ENCODE data around the gene TLR4.

Gene TLR4

DNA sequence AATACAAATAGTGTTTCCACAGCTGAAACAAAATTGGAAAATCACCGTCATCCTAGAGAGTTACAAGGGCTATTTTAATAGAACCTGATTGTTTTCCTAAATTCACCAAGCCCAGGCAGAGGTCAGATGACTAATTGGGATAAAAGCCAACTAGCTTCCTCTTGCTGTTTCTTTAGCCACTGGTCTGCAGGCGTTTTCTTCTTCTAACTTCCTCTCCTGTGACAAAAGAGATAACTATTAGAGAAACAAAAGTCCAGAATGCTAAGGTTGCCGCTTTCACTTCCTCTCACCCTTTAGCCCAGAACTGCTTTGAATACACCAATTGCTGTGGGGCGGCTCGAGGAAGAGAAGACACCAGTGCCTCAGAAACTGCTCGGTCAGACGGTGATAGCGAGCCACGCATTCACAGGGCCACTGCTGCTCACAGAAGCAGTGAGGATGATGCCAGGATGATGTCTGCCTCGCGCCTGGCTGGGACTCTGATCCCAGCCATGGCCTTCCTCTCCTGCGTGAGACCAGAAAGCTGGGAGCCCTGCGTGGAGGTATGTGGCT is at the start of gene TLR4:
Gene TLR4, plus strand, starts transcription at position 380 of the 552 bp plus-strand sequence. Its CDS starts 70 bp downstream, at position 450.
- DNase-seq (ENCODE audit: low spot score), result peak; percentile 64

DNA sequence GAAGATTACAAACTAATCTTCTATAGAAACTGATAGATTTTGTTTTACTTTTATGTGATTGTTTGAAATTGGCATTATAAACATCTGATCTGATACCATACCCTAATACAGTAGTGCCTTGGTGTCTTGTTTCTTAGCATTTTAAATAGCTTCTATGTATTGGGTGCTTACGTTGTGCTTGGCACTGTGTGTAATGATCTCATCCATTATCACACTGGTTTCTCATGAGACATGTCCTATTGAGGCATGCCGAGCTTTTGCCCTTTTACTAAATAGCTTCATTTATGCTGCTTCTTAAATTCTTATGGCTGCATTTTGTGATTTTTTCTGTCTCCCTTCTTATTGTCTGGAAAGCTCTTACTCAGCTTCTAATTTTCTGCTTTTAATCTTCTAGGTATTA is 48.2 kb upstream of the TLR4 start:
- no peak for DNase-seq (ENCODE audit: low spot score)

DNA sequence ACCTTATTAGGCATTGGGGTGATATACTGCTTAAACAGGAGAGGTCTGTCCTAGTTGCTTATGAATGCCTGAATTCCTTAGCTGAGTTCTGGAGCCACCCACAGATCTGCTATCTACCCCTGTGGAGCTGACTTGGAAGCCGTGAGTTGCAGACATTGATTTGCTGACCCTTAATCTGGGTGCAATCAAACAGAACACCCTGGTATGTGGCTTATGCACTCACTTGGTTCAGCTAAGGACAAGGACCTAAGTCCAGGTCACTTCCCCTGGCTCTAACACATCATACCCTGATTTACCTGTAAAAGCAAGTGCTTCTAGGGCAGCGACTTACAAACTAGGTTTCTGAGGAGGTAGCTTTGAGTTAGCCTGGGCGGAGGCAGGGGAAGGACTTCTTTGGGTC is 41.6 kb upstream of the TLR4 start:
- no peak for DNase-seq (ENCODE audit: low spot score)

DNA sequence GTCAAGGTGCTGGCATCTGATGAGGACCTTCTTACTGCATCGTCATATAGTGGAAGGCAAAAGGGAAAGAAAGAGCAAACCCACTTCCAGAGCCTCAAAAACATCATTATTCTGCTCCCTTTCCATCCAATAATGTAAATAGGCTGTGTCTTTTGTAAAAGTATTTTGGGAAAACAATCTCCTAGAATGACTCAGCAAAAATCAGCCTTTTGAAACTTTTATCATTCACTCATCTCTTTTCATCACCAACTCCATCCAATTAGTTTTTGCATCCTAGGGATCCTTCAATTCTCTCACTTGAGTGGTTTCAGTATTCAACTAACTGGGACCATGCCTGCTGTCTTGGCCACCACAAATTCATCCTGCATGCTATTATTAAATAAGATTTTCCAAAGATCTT is 39.8 kb upstream of the TLR4 start:
- DNase-seq (ENCODE audit: low spot score), result no peak

DNA sequence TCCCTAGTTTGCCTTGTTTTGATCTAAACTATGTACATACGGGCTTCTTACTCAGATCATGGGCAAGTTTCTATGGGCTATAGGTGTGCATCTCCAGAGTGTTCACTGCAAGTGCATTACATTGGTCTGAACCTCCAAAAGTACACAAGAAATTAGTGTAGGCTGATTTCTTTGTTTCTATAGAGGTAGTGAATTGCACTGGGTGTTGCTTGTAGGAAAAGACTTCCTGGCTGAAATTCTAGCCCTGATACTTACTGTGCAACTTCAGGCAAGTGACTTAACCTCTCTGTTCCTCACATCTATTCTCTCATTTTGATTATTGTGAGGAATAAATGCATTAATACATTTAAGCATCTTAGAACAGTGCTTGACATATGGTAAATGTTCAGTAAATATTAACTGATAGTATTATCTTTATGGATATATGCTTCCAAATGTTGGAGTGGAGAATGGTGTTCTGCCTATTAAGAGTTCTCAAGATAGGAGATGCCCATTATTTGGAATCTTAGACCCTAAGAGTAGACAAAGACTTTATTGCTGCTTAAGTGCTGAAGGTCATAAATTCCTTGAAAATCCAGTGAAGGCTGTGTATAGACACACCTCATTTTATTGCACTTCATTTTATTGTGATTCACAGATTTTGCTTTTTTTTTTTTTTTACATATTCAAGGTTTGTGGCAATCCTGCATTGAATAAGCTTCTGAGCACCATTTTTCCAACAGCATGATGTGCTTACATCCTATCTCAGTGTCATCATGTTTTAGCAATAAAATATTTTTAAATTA is 38.4 kb upstream of the TLR4 start:
- no peak for DNase-seq (ENCODE audit: low spot score)

DNA sequence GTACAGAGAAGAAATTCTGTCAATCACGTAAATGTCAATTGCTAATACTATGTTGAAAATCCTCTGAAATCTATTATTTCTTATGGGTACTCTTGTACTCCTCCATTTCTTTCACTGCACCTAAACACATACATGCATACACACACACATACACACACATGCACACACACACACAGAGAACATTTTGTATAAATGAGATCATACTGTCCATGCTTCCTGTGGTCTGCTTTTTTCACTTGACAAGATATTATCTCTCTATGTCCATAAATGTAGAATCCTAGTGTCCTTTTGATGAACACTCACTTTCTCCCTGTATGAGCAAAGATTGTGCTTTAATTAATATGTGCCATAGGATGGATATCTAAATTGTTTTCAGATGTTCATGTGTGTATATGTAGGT is 32.7 kb upstream of the TLR4 start:
- no peak for DNase-seq (ENCODE audit: low spot score)

DNA sequence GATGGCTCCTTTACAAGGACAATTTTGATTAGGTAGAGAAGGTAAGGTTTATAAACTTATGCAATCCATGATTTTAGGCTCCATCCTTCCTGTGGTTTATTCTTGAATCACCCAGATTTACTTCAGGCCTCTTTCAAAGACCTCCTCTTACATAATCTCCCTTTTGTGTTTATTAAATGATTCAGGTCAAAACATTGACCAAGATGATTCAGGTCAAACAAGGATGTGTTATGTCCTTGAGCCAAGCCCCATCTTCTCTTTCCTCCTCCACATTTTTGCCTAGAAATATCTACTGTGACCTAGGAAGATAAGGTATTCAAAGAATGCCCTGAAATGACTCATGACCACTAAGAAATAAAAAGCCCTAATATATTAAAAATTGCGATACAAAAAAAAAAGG is 31.8 kb upstream of the TLR4 start:
- peak; percentile 50 for DNase-seq (ENCODE audit: low spot score)

DNA sequence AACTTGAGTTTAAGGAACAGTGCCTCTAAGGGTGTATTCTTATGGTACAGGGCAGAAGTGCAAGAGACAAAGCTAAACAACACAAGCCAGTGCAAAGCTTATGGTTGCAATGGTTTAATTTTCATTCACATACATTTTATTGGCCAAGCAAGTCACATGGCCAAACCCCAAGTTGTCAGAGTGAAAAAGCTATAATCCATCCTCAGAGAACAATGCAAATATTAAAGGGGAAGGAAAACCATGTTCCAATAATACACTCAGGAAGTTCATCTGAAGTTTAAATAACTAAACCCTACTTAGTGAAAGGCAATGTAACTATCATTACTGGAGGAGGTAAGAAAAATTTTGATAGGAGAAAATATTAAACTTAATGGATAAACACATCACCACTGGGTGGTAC is 26.6 kb upstream of the TLR4 start:
- DNase-seq (ENCODE audit: low spot score), result no peak

DNA sequence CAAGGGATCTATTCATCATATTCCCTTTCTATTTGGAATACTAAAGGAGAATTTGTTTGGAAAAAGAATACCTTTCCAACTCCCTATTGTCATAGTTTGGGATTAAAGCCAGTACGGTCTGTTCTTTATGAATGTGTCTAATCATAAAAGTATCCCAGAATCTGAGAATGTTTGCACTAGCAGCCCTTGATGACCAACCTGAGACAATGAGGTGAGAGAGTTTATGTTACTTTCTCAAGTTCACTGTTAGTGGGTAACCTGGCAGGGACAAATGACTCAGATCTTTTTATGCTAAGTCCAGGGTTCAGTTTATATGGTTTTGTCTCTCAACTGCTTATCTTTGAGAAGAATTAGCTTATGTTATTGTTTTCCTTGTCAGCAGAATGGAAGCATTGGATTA is 25.3 kb upstream of the TLR4 start:
- no peak for DNase-seq (ENCODE audit: low spot score)

DNA sequence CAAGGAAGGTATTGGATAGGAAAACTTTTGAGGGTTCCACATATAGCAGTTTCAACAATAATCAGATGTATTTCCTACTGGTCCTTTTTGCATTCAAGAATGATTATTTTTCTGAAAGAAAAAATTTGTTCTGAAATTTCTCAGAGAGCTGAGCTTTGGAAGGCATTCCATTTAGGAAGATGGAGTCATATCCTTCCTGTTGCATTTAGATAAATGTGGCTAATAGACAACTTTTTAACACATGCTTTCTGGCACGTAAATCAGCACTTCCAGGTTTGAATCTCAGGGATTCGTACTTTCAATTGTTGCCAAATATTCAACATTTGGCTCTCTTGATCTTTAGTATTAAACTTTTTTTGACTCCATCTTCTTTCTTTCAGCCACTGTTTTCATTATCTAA is 24.8 kb upstream of the TLR4 start:
- DNase-seq (ENCODE audit: low spot score), result no peak

DNA sequence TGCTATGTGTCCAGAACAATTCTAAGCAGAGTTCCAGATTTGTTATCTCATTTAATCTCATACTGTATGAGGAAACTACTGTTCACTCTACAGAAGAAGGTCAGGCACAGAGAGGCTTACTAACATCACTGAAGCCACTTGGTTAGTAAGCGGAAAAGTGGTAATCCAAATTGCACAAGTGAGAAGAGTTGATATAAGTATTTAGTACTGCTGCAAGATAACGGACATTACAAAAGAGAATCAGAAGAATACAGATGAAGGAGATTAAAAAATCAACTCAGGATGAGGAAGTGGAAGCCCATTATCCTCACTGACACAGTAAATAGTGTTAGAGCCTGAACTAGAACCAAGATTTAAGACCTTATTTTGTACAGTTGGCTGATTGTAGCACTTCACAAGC is 22.3 kb upstream of the TLR4 start:
- DNase-seq (ENCODE audit: low spot score), result no peak

DNA sequence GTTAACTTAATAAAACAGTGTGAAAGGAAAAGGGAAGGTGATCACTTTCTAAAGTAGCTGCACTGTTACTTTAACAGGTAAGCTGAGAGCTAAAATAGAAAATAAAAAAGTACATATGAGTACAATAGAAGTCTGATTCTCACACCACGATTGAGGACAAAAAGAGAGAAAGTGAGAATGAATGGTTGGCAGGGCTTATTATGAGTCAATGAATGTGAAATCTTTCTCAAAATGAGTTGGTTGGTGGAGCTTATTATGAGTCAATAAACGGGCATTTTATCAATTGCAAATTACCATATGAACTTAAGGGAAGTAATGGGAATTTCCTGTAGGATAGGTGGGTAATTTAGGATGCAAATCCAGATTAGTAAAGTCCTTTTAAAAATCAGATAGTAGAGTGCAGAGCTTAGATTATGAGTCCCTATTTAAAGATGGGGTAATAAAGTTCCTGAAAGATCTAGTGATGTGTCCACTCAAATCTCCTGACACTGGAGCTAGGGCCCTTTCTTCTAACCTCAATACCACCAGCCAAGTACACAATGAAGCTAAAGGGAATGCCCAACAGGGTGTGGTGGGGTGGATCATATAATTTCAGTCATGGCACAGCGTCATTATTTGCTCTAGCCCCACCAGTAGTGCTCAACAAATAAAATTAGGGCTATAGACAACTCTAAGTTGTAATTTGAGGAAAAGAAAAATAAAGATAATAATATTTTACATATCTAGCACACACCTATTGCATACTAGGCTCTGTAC is 21.1 kb upstream of the TLR4 start:
- DNase-seq (ENCODE audit: low spot score), result peak; percentile 17

DNA sequence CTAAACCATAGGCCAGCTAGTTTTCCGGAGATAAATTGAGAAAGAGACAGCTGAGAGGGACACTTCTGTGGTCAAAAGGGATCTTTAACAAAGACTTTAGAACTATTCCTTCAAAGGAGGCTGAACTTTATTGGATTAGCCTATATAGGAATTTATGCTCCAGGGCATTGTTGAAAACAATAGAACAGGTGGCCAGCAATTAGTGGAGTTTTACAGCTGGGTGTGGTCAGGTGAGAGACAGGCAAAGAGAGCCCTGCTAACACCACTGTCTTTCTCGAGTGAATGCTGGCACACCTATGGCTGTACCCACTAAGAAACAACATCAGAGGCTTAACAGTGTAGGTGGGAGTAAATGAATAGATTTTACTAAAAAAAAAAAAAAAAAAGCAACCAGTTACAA is 16.7 kb upstream of the TLR4 start:
- no peak for DNase-seq (ENCODE audit: low spot score)

DNA sequence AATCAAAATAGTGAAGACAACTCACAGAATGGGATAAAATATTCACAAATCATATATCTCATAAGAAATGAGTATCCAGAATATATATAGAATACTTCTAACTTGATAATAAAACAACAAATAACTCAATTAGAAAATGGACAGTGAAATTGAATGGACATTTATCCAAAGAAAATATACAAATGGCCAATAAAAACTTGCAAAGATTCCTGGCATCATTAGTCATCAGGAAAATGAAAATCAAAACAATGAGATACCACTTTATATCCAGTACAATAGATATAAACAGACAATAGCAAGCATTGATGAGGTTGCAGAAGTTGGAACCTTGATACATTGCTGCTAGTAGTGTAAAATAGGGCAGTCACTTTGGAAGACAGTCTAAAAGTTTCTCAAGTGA is 12.8 kb upstream of the TLR4 start:
- DNase-seq (ENCODE audit: low spot score), result no peak

DNA sequence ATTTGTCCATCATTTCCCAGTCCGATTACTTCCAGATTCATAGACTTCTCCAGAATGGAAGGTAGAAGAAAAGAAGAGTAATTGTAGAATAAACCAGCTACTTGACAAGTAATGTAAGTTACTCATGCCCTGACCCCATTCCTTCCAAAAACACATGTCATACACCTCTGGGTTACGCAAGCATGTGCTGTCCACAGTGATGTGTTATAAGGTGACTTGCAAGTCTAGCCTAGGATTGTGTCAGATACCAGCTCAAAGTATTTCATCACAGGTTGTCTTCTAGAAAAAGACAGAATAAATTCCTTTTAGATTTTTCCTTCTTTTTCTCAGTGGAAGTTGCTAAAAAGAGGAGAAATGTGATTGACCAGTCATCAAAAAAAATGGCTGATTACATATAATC is 8.0 kb upstream of the TLR4 start:
- DNase-seq (ENCODE audit: low spot score), result no peak

DNA sequence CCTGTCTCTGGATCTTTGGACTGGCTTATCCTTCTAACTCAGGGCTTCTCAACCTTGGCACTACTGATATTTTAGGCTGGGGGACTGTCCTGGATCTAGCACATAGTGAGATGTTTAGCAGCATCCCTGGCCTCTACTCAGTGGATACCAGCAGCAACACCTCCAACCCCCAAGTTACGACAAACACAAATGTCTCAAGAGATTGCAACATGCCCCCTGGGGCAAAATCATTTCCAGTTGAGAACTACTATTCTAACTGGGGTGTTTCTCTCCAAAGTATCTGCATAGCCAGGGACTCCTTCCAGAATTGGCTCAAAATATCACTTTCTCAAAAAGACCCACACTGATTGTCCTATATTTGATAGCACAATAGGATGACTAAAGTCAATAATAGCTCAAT is 7.2 kb upstream of the TLR4 start:
- DNase-seq (ENCODE audit: low spot score), result no peak

DNA sequence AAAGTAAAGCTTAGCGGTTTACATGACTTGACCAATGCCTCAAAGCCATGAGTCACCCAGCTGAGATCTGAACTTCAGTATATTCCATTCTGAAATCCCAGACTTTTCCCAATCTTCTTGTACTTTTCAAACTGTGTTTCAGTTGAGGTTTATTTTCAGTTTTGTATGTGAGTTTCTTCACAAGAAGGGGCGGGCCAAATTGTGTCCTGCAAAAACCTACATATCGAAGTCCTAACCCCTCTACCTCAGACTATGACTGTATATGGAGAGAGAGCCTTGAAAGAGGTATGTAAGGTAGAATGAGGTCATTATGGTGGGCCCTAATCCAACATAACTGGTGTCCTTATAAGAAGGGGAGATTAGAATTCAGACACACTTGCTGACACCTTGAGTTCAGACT is 666 bp upstream of the TLR4 start:
- peak; percentile 38 for DNase-seq (ENCODE audit: low spot score)

DNA sequence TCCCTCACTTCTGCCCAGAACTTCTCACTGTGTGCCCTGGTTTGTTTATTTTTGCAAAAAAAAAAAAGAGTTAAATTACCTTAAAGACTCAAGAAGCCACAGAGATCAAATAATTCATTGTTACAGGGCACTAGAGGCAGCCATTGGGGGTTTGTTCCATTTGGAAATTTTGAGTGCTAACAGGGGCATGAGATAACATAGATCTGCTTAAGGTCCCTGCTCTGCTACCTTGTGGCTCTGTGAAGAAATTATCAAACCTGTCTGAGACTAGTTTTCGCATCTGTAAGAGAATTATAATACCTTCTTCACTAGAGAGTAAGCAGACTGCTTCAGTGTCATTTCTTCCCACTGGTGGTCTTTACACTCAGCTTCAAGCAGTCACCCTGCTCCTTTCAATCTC is 394 bp downstream of the TLR4 start:
- DNase-seq (ENCODE audit: low spot score), result no peak

DNA sequence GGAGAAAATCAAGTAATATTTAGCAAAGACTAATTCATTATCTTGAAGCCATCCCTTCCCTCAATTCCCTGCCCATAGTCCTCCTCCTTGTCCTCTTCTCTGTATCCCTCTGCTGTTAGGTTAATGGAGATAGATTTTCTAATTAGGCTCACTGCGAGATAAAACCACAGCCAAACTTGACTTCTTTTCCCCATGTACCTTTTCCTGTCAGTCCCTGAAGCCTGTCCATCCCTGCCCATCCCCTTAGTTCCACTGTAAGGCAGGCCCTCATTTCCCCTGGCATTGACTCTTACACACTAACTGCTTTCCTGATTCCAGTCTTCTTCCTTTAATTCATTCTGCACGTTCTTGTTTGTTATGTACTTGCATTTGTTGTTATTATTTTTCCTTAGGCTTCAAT is 1.2 kb downstream of the TLR4 start:
- no peak for DNase-seq (ENCODE audit: low spot score)

DNA sequence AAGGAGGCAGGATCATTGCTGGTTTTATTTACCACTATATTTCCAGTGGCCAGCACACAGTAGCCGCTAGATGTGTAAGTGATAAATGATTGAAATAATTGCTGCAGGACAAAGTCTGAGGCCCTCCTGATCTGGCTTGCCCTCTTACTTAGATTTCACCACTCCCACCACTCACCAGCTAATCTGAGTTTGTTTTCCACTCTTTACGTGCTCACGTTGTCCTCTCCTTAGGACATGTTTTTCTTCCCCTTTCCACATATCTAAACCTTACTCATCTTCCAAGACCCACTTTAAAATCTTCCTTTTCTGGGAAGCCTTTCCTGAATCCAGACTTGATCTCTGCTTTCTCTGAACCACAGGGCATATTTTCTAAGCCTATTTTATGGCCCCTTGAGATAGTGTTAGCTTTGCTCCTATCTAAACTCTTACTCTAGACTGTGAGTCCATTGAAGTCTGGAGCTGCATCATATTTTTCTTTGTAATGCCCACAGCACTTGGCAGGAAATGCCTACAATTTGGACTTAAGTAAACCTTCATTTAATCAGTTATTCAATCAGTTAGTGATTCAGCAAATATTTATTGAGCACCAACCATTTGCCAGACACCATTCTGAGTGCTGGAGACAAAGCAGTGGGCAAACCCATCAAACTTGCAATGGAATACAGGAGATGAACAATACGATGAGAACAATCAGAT is 2.4 kb downstream of the TLR4 start:
- no peak for DNase-seq (ENCODE audit: low spot score)

DNA sequence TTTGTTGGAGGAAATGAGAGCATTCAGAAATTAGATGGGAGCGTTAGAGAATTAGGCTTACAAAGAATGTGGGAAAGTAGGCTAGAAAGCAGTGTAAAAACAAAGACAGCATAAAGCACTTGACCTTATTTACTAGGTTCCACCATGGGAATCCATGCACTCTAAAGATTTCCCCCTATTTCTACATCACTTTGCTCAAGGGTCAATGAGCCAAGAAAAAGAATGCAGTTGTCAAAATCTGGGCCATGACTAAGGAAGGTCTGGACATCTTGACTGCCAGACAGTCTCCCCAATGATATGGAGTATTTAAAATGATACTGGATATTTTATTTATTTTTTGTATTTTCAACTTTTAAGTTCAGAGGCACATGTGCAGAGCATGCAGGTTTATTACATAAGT is 3.4 kb downstream of the TLR4 start:
- no peak for DNase-seq (ENCODE audit: low spot score)

DNA sequence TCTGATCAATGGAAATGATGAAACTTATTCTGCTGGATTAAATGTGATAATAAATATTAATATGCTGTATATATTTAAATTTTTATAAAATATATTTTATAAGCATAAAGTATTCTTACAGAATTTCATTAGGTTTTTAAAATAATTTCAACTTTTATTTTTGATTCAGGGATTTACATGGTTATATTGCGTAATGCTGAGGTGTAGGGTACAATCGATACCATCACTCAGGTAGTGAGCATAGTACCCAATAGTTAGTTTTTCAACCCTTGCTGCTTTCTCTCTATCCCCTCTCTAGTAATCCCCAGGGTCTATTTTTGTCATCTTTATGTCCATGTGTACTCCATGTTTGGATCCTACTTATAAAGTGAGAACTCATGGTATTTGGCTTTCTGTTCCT is 5.7 kb downstream of the TLR4 start:
- no peak for DNase-seq (ENCODE audit: low spot score)

DNA sequence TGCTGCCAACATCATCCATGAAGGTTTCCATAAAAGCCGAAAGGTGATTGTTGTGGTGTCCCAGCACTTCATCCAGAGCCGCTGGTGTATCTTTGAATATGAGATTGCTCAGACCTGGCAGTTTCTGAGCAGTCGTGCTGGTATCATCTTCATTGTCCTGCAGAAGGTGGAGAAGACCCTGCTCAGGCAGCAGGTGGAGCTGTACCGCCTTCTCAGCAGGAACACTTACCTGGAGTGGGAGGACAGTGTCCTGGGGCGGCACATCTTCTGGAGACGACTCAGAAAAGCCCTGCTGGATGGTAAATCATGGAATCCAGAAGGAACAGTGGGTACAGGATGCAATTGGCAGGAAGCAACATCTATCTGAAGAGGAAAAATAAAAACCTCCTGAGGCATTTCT is 10.1 kb downstream of the TLR4 start:
- DNase-seq (ENCODE audit: low spot score), result no peak
